Astrocyte (in vitro differentiated cells and primary cell): Measurements from ENCODE around the gene NLGN1.

Experiments used
- EZH2 ChIP-seq: IDR thresholded peaks from 2 replicates; pipeline ENCODE4 v1.6.1; 2012; ENCODE audit warnings: mild to moderate bottlenecking, low read length, inconsistent platforms; ENCODE audit not compliant: insufficient read depth
- TF ChIP-seq, protein P1 (sequence below): IDR thresholded peaks from 2 replicates; pipeline ENCODE4 v1.5.1; 2011; ENCODE audit warnings: low read depth, mild to moderate bottlenecking, inconsistent platforms, low read length, moderate library complexity; ENCODE audit not compliant: insufficient read depth

DNA sequence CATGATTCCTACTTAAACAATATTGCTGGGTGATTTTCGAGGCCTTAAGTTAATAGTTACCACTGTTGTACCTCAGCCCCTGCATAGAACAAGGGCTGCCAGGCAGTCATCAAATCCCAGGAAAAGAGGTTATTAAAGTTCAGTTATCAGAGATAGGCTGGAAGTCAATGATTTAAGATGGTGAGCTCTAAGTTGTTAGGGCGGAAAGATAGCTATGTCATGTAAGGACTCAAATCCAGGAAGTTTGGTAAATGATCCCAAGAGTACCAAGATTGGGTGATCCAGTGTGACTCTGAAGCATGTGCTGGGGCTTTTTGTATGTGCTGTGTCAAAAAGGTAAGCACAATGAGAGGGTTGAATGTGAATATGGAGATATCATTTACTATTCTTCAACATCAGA, 287.9 kb downstream of the NLGN1 start:
- TF ChIP-seq, protein P1, sequence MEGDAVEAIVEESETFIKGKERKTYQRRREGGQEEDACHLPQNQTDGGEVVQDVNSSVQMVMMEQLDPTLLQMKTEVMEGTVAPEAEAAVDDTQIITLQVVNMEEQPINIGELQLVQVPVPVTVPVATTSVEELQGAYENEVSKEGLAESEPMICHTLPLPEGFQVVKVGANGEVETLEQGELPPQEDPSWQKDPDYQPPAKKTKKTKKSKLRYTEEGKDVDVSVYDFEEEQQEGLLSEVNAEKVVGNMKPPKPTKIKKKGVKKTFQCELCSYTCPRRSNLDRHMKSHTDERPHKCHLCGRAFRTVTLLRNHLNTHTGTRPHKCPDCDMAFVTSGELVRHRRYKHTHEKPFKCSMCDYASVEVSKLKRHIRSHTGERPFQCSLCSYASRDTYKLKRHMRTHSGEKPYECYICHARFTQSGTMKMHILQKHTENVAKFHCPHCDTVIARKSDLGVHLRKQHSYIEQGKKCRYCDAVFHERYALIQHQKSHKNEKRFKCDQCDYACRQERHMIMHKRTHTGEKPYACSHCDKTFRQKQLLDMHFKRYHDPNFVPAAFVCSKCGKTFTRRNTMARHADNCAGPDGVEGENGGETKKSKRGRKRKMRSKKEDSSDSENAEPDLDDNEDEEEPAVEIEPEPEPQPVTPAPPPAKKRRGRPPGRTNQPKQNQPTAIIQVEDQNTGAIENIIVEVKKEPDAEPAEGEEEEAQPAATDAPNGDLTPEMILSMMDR, result no peak
- TF ChIP-seq EZH2, result no peak
